SHP77 (cell line): Measurements from ENCODE around the gene RIMKLB.
"Not testable (repeated sequence)": the region's sequence is repeated elsewhere in the genome, so short reads cannot be mapped to it uniquely, and the experiment has no call there.

ENCODE experiments used
- DNase-seq, 2 experiments: peaks; one replicate each; lab custom pipeline; 2025; lab: John Stamatoyannopoulos, UW

RIMKLB gene

GRCh38 chr12:8695116-8695515 lies 2.7 kb upstream of the RIMKLB start:
- no peak for DNase-seq

- no peak for DNase-seq
Observed at GRCh38 chr12:8696442-8697090, 1.2 kb upstream of the RIMKLB start.

- no peak for DNase-seq
Observed at GRCh38 chr12:8697120-8697475, 693 bp upstream of the RIMKLB start.

GRCh38 chr12:8698132-8698851 lies 501 bp downstream of the RIMKLB start:
- no peak for DNase-seq

- no peak for DNase-seq
Observed at GRCh38 chr12:8698879-8699278, 1.1 kb downstream of the RIMKLB start.

- no peak for DNase-seq
Observed at GRCh38 chr12:8699714-8700113, 1.9 kb downstream of the RIMKLB start.

- DNase-seq: no peak
Observed at GRCh38 chr12:8701046-8701660, 3.4 kb downstream of the RIMKLB start.

- DNase-seq: no peak
Observed at GRCh38 chr12:8702159-8702558, 4.4 kb downstream of the RIMKLB start.

GRCh38 chr12:8709124-8709830 lies 11.5 kb downstream of the RIMKLB start:
- DNase-seq: no peak

GRCh38 chr12:8712572-8712971 lies 14.8 kb downstream of the RIMKLB start:
- DNase-seq: no peak

- DNase-seq: no peak
Observed at GRCh38 chr12:8722286-8722800, 24.6 kb downstream of the RIMKLB start.

- DNase-seq: no peak
Observed at GRCh38 chr12:8734873-8735381, 37.1 kb downstream of the RIMKLB start.

- DNase-seq: no peak
Observed at GRCh38 chr12:8742501-8742900, 44.7 kb downstream of the RIMKLB start.

GRCh38 chr12:8743121-8743520 lies 45.3 kb downstream of the RIMKLB start:
- DNase-seq: not testable (repeated sequence)

GRCh38 chr12:8745631-8746030 lies 47.8 kb downstream of the RIMKLB start:
- not testable (repeated sequence) for DNase-seq

GRCh38 chr12:8746046-8746445 lies 48.3 kb downstream of the RIMKLB start:
- no peak for DNase-seq

GRCh38 chr12:8760076-8760475 lies 62.3 kb downstream of the RIMKLB start:
- DNase-seq: not testable (repeated sequence)

- DNase-seq: not testable (repeated sequence)
Observed at GRCh38 chr12:8762701-8763100, 64.9 kb downstream of the RIMKLB start.

- DNase-seq: not testable (repeated sequence)
Observed at GRCh38 chr12:8766121-8766520, 68.3 kb downstream of the RIMKLB start.

- DNase-seq: no peak
Observed at GRCh38 chr12:8770499-8770898, 72.7 kb downstream of the RIMKLB start.

GRCh38 chr12:8771072-8771471 lies 73.3 kb downstream of the RIMKLB start:
- no peak for DNase-seq

- DNase-seq: no peak
Observed at GRCh38 chr12:8773461-8773860, 75.7 kb downstream of the RIMKLB start.
